GM06990 (cell line): Measurements from ENCODE around the gene VAMP8.
A peak's percentile ranks its signal among the peaks of the same experiment; 100 is the strongest.
"Not testable (repeated sequence)": the region's sequence is repeated elsewhere in the genome, so short reads cannot be mapped to it uniquely, and the experiment has no call there.

ENCODE experiments used
- DNase-seq: peaks from one replicate; pipeline ENCODE4 v3.0.0-alpha.2; 2011; ENCODE audit not compliant: insufficient read length; ENCODE audit errors: extremely low read depth
- H3K27me3 ChIP-seq: replicated peaks from 2 replicates; pipeline ENCODE4 v1.6.0; 2011; ENCODE audit warnings: low read length; ENCODE audit not compliant: control insufficient read depth, insufficient read depth
- H3K36me3 ChIP-seq: 2 replicates; pipeline ENCODE4 v1.5.1; 2011; ENCODE audit warnings: low read length; ENCODE audit not compliant: control insufficient read depth, insufficient read depth
- H3K4me3 ChIP-seq: replicated peaks from 2 replicates; pipeline ENCODE4 v1.5.1; 2011; ENCODE audit warnings: low read depth, mild to moderate bottlenecking, control low read depth, low read length
- TF ChIP-seq, protein P1 (sequence below): IDR thresholded peaks from 2 replicates; pipeline ENCODE4 v1.5.1; 2011; ENCODE audit warnings: low read length, control low read depth, mild to moderate bottlenecking, inconsistent platforms; ENCODE audit not compliant: insufficient read depth, poor library complexity, severe bottlenecking

The VAMP8 gene

GRCh38 chr2:85591563-85591962, 14.2 kb downstream of the VAMP8 start:
- TF ChIP-seq, protein P1, sequence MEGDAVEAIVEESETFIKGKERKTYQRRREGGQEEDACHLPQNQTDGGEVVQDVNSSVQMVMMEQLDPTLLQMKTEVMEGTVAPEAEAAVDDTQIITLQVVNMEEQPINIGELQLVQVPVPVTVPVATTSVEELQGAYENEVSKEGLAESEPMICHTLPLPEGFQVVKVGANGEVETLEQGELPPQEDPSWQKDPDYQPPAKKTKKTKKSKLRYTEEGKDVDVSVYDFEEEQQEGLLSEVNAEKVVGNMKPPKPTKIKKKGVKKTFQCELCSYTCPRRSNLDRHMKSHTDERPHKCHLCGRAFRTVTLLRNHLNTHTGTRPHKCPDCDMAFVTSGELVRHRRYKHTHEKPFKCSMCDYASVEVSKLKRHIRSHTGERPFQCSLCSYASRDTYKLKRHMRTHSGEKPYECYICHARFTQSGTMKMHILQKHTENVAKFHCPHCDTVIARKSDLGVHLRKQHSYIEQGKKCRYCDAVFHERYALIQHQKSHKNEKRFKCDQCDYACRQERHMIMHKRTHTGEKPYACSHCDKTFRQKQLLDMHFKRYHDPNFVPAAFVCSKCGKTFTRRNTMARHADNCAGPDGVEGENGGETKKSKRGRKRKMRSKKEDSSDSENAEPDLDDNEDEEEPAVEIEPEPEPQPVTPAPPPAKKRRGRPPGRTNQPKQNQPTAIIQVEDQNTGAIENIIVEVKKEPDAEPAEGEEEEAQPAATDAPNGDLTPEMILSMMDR, result no peak
- H3K36me3 ChIP-seq, result no peaks in the 10 kb centered on the region; the same call in 1 of the 2 replicates

GRCh38 chr2:85592299-85592698, 14.9 kb downstream of the VAMP8 start:
- not testable (repeated sequence) for H3K4me3 ChIP-seq, H3K27me3 ChIP-seq, H3K36me3 ChIP-seq, DNase-seq

More at GRCh38 chr2:85591563-85591962, 14.2 kb downstream of the VAMP8 start:
- no peak overlapping the region for H3K4me3 ChIP-seq
- no peak for DNase-seq
- H3K27me3 ChIP-seq, result no peaks in the 10 kb centered on the region

DNA sequence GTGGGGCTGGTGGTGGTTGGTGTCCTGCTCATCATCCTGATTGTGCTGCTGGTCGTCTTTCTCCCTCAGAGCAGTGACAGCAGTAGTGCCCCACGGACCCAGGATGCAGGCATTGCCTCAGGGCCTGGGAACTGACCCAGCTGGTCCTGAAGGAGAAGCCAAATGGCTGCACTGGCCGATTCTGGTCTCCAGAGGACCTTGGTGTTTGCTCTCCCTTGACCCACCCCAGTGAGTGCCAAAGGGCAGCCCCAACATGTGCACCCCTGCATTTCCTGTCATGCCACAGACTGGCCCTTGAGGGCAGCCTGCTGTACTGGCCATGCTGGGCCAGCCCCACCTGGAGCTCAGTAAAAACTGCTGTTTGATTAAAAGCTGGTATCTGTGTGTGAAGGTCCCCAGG, 15.6 kb downstream of the VAMP8 start:
- TF ChIP-seq, protein P1, result no peak
- Histone ChIP-seq H3K4me3 (no peak overlapping the region), H3K27me3 (no peaks in the 10 kb centered on the region), H3K36me3 (peaks cover 8% of the 10 kb centered on the region)
- DNase-seq, result no peak

DNA sequence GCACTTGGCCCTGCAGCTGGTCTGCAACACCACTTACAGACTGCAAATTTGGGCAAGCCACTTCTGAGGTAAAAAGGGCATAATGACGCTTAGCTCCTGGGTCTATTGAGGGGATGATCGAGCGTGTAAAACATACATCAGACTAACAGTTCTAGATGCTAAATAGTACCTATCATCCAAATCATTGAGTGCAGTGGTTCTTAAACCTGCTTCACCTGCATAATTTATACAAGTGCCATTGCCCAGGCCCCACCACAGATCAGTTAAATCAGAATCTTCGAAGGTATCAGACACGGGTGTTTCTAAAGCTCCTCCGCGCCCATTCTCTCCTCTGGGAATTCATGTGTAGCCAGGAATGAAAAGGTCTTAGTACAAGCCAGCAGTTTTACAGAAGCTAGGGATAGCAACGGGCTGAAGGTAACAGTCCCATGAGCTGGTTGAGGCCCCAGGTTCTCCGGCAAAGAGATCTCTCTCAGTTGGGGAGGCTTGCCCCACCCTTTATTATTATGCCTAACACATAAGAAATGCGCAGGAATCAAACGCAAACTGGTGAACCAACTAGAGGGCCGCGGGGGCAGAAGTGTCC, 17.4 kb downstream of the VAMP8 start:
- TF ChIP-seq, protein P1, result no peak
- H3K27me3 ChIP-seq, result no peaks in the 10 kb centered on the region
- no peak for DNase-seq

GRCh38 chr2:85595301-85596025, 18.1 kb downstream of the VAMP8 start, which contains the start of gene RNF181:
Gene RNF181 (plus strand): TSS chr2:85595745. CDS start chr2:85595764, 19 bp downstream.
- Histone ChIP-seq H3K36me3 (peaks cover 8% of the 10 kb centered on the region), H3K4me3 (peak within 1 kb of the TSS; percentile 97), H3K27me3 (no peaks in the 10 kb centered on the region)
- TF ChIP-seq, protein P1, result no peak
- peak; percentile 88 for DNase-seq

More for the DNA sequence above, 17.4 kb downstream of the VAMP8 start:
- Histone ChIP-seq H3K4me3 (peak overlapping the region; percentile 97), H3K36me3 (peaks cover 8% of the 10 kb centered on the region)

DNA sequence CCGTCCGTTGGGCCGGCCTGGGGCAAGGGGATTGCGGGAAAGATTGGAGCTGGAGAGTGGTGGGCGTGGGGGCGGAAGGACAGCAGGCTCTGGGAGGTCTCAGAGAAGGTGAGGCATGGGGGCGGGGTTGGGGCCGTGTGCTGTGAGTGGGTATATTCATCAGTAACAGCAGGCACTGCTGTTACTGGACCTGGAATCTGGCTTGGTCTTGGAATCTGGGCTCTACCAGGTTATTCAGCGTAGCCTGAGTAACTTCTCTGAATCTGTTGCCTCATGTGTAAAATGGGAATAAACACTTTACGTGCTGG, 18.6 kb downstream of the VAMP8 start:
- Histone ChIP-seq H3K36me3 (peaks cover 8% of the 10 kb centered on the region), H3K4me3 (peak overlapping the region; percentile 97), H3K27me3 (no peaks in the 10 kb centered on the region)
- TF ChIP-seq, protein P1, result no peak
- no peak for DNase-seq
